Measurements from ENCODE around the gene TRABD2B.
A peak's percentile ranks its signal among the peaks of the same experiment; 100 is the strongest.

TRABD2B gene

DNA sequence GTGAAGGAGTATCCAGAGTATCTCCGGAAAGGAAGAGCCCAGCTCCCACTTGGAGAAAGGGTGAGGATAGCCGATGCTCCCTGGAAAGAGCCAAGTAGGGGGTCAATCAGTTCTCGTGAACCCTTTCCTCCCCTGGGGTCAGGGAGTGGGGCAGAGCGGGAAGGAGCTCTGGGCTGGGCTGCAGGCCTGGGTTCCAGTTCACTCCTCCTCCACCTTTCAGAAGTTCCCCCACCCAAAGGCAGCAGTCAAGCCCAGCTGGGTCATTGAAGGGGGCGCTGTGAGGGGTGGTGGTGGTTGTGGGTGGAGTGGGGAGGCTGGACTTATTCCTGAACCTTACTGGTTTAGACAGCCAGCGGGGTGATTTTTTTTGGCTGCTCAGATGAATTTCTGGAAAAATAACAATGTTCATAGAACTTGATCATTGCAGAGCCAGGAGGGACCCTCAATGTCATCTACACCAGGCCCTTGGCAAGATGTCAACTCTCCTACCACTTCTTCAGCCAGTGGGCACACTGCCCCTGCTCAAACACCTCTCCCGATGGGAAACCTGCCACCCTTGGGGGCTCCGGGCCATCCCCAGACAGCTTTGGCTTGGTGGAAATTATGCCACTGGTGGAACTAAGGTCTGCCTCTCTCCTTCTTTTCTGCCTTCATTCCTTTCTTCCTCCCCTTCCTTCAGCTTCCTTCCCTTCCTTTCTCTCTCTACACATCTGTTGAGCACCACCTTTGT lies 235.8 kb downstream of the TRABD2B start:
- no peak for DNase-seq (ENCODE audit: low read depth in 1 of 2, low spot score in 1 of 2)

DNA sequence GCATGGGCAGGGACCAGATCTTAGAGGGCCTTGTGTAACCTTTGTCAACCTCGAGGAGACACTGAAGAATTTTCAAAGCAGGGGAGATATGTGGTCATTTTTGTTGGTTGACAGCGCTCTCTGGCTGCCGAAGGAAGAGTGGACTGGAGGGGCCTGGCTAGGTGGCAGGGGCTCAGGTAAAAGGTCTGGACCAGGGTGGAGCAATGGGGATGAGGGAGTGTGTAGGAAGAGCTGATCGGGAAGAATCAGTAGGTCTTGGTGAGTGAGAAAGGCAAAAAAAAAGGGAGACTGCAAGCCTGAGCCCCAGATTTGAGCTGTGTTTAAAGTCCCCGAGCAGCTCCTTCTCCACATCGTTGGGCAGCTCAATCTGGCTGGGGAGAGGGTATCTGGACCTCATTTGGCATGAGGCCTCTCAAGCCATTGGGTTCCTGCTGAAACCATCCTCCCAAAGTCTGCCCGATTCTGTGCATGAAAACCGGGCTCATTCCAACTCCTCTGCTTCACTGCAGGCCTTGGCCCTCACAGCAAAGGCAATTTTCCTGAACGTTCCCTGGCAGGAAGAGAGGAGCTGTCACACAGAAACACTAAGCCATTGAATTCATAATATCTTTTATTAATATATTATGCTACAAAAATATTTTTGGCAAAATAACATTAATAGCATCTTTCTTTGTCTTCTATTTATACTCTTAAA lies 237.1 kb downstream of the TRABD2B start:
- DNase-seq (ENCODE audit: low read depth in 1 of 2, low spot score in 1 of 2): no peak

DNA sequence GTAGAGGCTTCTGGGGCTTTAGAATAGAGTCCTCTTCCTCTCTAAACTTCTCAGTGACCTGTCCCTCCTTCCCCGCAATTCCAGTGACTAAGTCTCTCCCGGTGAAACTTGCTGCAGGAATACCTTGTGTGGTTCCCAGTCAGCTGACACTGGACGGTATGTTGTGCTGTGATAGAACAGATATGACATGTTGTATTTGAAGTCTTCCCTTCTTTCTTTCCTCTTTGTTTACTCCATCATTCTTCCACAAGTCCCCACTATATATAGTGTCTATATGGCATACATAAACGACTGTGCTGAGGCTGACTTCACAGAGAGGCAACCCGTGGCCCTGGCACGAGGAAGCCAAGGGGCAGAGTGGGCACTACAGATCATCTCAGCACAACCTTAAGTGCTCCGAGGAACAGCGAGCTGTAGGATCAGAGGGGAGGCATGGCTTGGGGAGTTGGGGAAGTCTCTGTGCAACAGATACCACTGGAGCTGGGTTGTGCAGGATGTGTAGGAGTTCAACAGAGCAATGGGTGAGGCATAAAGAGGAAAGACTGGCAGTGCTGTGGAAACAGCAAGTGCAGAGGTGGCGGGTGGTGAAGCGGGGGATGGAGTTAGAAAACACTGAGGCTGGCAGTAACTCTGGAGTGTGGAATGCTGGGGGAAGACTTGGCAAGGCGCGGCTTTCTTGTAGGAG lies 237.8 kb downstream of the TRABD2B start:
- DNase-seq (ENCODE audit: low read depth in 1 of 2, low spot score in 1 of 2): no peak

DNA sequence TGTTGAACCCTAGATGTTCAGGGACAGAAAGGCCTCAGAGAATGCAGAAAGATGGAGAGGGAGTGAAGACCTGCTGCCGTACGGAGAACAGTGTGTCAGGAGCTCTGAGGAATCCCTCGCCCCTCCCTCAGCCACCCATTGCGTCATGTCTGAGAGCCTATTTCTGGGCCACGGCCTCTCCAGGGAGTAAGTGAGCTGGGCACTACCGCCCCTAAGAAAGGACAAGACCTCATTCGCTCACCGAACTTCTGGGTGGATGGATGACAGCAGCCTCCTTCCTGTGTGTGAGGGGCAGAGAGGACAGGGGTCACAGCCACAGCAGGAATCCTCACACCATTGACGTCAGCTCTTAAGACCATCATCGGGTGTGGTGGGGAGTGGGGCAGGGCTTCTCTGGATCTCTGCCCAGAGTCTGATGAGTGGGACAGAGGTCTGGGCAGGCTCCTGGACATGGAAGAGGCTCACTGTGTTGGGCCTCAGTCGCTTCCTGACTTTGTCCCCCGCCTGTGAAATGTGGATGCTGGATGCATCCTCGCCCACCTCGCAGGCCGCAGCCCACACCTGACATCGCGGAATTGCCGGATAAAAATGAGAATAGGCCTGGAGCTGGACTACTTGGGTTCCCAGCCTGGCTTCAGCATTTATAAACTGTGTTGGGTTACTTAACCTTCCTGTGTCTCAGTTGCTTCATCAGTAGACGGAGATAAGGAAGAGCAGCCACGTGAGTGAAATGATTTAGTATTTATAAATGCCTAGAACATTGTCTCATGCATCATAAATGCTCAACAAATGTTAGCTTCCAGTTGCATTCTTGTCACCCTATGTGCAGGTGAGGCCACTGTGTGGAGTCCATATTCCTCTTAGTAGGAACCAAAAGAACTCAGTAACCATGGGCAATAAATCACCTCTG lies 238.6 kb downstream of the TRABD2B start:
- DNase-seq (ENCODE audit: low read depth in 1 of 2, low spot score in 1 of 2): no peak

DNA sequence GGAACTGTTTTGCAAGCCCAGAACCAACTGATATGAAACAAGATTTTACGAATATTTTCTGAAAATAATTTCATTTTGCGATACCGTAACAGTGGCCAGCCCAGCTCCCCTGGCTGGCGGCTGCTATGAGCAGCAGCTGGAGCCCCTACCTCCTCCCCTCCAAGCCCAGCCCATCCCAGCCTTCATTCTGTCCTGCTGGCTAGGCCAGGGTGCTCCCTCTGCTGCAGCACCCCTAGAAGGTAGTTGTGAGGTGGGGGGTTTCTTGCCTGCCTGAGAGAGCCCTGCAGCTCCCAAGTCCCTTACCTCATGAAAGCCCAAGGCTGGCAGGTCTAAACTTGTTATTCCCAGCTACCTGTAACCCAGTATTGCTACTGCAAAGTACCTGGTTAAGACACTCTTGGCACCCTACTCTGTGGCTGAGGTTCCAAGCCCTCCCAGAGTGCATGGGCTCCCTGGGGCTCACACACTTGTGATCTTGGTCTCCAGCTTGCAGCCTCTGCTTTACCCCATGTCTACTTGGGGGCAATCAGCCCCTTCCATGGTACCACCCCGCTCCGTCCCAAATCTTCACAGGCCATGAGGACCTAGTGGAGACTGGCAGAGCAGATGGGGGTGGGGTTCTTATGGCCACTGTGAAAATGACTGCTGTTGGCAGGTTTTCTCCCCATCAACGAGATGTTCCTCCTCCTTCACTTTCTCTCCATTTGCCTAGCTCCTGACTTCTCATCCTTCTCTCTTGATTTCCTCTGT lies 239.8 kb downstream of the TRABD2B start:
- no peak for DNase-seq (ENCODE audit: low read depth in 1 of 2, low spot score in 1 of 2)

DNA sequence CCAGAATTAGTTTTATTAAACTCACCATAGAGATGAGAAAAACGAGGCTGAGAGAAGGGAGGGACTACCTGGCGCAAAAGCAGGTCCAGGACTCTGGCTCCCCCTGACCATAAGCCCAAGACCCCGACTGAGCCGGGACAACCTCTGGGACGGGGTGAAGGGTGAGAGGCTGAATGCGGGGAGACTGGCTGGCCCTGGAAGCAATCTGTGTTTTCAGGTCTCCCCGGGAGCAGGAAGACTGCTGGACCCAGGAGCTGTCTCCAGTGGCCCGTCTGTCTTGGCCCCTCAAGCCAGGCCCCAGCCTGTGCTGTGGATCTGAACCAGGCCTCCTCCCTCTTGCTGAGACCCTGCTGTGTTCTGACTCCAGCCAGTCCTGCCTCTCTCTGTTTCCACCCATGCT lies 240.8 kb downstream of the TRABD2B start:
- DNase-seq (ENCODE audit: low read depth in 1 of 2, low spot score in 1 of 2): no peak

DNA sequence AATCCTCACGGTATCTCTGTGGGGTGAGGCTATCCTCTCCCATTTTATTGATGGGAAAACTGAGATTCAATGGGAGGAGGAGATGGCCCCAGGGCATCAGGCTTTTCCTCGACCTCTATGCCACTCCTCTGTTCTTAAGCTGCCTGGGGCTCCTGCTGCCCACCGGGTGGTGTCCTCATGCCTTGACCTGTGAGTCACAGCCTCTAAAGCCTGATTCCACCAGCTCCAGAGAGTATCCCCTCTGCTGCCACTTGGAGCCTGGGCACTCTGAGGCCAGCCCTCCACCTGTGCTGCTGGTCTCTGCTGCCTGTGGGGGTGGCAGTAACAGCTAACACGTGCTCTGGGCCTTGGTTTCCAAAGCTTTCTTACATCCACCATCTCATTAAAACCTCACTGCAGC lies 241.2 kb downstream of the TRABD2B start:
- DNase-seq (ENCODE audit: low read depth in 1 of 2, low spot score in 1 of 2): no peak

DNA sequence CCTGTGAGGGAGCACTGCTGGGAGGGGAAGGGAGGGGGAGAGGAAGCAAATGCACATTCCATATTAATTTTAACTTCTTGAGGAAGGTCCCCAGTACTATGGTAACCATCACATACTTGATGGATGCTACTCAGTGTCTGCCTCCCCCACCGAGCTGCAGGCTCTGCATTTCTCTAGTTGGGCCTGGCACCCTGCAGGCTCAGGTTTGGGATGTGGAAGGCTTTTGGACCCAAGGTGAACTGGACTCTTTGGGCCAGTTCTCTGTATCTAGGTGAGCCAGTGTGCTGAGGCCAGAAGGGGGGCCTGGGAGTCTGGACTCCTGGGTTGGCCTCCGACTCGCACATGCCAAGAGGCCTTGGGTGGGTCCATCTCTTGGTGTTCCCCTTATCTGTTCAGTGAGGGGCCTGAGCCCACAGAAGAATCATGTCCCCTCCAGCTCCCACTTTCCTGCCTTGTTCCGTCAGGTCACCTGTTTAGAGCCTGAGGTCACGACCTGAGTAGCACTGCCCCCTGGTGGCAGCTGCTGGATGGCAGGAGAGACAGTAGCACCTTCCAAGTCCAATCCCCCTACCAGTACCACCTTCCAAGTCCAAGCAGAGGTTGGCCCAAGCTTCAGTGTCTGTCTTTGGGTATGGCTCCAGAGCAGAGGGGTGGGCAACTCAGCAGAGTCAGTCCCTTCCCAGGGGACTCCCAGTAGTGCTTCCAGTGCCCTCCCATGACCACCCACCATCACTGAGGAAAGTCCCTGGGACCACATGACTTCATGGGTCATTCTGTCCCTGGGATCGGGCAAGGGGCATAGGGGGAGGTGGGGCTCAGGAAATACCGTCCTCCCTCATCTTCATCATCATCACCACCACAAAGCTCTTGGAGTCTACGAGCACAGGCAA lies 241.8 kb downstream of the TRABD2B start:
- DNase-seq (ENCODE audit: low read depth in 1 of 2, low spot score in 1 of 2): peak; percentile 13 to 35

DNA sequence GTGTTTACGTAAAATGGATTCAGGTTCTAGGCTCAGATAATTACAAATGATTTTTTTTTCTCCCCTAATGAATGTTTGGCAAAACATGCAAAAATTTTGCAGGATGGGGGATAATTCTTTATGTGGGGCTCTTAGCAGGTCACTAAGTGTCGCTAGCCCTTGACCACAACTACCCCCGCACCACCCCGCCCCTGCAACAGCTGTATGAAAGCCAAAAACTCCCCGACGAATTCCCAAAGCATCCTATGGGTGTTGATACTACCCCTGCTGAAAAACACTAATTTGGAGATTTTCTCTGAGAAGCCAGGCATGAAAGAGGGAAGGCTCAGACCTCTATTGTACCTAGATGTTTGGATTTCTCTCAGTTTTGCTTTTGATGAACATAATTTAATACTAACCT lies 243.0 kb downstream of the TRABD2B start:
- no peak for DNase-seq (ENCODE audit: low read depth in 1 of 2, low spot score in 1 of 2)

DNA sequence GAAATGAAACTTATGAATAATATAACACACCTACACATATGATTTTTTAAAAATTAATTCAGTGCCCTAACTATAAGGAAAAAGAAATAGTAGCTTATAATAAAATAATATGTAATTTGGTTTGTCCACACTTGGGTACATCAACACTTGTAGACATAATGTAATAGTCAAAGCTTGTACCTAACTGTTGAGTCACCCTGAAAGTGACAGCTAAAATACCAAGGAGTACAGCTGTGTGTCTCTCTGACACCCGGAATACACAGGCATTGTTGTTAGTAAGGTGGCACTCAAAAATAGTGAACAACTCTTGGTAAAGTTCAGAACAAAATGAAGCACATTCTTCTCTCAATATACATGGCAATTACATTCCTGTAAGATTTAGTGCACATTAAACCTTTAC lies 243.4 kb downstream of the TRABD2B start:
- DNase-seq (ENCODE audit: low read depth in 1 of 2, low spot score in 1 of 2): no peak

DNA sequence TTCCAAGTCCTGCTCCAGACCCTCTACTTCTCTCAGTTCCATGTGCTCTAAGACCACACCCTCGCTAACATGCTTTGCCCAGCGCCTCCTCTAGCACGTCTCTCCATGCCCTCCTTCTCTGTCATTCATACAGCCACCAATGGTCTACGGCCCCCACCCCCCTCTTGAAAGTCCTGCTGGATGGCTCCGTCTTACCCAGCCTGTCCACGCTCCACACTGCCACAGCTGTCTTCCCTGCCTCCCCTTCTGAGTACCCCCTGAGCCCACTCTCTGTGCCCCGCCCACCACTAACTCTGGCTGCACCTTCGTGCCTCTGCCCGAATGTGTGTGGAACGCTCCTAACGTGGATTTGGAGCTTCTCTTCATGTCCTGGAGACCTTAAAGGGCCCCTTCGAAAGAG lies 244.6 kb downstream of the TRABD2B start:
- no peak for DNase-seq (ENCODE audit: low read depth in 1 of 2, low spot score in 1 of 2)

DNA sequence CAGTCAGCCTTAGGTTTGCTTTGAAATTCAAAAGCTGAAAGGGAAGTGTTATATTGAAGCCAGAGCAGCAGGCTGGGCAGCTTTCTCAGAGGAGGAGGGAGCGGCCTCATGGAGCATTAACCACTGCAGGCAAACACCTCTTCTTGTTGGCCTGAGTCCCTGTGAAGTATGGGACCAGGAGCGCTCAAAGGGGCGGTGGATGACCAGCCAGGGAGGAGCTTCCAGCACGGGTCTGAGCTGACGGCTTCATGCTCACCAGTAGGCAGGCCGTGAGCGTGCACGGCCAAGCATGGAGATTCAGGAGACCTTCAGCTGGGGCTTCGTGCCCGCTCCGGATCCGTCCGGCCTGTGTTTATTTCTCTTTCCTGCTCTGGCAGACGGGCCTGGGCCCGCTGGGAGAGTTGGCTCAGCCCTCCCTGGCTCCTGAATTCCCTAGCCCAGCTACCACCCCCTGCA lies 245.2 kb downstream of the TRABD2B start:
- DNase-seq (ENCODE audit: low read depth in 1 of 2, low spot score in 1 of 2): no peak

DNA sequence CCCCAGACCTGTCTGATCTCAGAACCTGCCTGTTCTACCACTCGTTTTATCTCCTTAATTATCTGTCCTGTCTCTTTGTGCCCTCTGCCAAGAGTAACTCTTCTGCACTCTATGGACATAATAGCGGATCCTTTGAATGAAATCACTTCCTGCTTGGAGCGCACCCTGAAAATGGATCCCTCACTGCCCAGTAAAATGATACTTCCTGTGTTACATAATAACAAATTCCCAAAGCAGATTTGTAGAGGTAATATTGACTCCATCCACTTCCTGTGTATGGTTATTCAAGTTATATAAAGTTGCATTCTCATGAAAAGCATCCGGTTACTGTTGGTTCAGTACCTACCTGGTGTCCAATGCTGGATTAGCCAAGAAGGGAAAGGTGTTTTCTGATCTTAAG lies 246.0 kb downstream of the TRABD2B start:
- DNase-seq (ENCODE audit: low read depth in 1 of 2, low spot score in 1 of 2): no peak

DNA sequence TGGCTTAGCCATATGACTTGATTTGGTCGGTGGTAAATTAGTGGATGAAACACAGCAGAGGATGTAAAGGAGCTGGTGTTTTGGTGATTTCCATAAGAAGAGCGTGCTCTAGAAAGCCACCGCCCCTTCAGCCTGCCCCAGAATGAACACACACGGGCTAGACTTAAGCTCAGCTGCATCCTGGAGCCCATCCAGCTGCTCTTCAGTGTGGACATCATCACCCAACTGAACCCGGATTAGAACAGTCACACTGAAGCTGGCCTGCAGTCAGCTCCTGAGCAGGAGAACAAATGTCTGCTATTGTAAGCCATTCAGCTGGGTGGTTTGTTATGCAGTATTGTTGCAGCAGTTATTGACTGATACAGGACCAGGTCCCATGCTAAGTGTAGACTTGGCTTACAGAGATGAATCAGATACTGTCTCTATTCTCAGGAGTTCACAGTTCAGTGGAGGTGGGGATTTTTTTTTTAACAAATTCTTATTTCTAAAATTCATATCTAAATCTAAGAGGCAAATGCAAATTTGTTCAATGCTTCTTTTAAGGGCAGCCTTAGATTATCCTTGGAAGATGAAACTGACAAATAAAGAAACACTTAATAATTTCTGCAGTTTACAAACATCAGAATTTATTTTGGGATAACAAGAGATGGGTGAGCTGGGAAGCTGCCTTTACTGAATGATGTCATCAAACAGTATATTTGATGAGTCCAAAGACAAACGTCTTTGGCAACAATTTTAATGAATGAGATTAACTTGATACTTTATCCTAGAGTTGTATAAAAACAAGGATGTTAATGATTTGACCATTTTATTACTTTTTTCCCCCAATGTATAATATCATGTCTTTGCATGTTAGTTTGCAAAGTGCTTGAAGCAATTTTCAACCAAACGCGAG lies 251.2 kb downstream of the TRABD2B start:
- DNase-seq (ENCODE audit: low read depth in 1 of 2, low spot score in 1 of 2): no peak

DNA sequence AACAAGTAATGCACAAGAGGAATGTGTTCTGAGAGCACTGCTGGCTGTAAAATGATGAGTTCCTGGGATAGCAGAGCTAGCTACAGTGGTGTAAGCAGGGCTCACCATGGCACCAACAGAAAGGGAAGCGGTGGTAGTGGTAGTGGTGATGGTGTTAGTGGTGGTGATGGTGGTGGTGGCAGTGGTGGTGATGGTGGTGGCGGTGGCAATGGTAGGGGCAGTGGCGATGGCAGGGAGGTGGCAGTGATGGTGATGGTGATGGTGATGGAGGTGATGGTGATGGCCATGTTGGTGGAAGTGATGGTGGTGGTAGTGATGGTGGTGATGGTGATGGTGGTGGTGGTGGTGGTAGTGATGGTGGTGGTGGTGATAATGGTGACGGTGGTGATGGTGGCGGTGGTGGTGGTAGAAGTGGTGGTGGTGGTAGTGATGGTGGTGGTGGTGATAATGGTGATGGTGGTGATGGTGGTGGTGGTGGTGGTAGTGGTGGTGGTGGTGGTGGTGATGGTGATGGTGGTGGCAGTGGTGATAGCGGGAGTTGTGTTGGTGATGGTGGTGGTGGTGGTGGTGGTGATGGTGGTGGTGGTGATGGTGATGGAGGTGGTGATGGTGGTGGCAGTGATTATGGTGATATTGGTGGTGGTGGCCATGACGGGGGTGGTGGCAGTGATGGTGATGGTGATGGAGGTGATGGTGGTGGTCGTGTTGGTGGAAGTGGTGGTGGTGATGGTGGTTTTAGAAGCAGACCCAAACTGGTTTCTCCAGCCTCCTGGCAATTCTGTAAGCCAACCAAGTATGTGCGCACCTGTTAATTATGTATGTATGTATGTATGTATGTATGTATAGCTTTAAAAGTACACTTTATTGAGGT lies 254.1 kb downstream of the TRABD2B start:
- DNase-seq (ENCODE audit: low read depth in 1 of 2, low spot score in 1 of 2): no peak

DNA sequence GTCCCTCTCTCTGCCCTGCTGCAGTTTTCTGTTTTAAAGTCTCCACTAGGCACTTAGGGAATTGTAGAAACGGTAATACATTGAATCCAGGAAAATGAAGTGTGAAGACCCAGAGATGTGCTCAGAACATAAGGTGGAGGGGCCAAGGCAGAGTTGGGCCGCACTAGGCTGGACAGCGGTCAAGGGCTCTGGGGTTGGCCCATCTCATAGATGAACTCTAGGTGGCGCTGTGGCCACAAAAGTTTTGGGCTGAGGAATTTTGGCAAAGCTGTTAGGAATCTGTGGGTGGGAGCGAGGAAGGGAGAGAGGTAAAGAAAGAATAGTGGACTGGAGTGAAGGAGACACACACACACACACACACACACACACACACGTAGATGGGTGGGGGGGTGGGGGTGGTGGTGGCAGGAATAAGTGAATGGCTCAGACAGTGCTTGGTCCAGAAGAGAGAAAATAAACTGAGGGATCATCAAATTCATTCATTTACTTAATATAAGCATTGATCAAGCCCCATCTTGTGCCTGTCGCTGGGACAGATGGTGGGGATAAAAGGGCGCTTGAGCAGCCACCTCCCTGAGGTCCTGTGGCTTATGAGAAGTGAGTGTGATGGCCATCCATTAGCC lies 258.5 kb downstream of the TRABD2B start:
- DNase-seq (ENCODE audit: low read depth in 1 of 2, low spot score in 1 of 2): no peak

DNA sequence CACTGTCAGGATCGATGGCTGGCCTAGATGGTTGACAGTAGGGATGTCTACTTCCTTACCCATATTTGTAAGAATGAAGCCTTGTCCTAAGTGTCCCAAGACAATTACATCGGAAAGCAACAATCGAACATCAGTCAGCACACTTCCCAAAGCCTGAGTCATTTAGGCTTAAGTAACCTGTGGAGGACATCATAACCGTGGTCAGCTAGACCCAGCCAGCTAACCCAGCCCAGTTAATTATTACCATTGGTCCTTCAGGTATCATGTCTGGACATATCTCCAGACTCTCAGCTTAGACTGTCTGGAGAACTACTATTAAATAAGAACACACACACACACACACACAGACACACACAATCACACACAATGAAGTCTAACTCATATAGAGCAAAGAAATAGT lies 264.7 kb downstream of the TRABD2B start:
- no peak for DNase-seq (ENCODE audit: low read depth in 1 of 2, low spot score in 1 of 2)
